PFSK-1 (cell line): Measurements from ENCODE around the gene ABI1.

Source experiments
- FOXP2 ChIP-seq: optimal IDR thresholded peaks from 2 replicates; pipeline ENCODE3; 2011; ENCODE audit warnings: borderline replicate concordance, control low read depth, inconsistent platforms; ENCODE audit not compliant: insufficient read depth; ENCODE audit errors: extremely low read length, extremely low read depth
- POLR2AphosphoS5 ChIP-seq: IDR thresholded peaks from 2 replicates; pipeline ENCODE4 v1.6.1; 2012; ENCODE audit warnings: low read depth, mild to moderate bottlenecking, control low read depth, low read length, moderate library complexity
- SIN3A ChIP-seq: IDR thresholded peaks from 2 replicates; pipeline ENCODE4 v1.6.1; 2012; ENCODE audit warnings: mild to moderate bottlenecking, low read length, moderate library complexity, borderline replicate concordance; ENCODE audit not compliant: insufficient read depth
- TAF1 ChIP-seq: IDR thresholded peaks from 2 replicates; pipeline ENCODE4 v1.6.1; 2012; ENCODE audit warnings: low read length, control low read depth, borderline replicate concordance; ENCODE audit not compliant: insufficient read depth
- TF ChIP-seq, protein P1 (sequence below), 2 experiments: IDR thresholded peaks; 2 replicates each; pipeline versions ENCODE4 v1.6.1 to v1.8.0; 2011 to 2012; ENCODE audit warnings: low read depth in 2 of 2, low read length in 2 of 2, control low read depth in 1 of 2, inconsistent platforms in 1 of 2, mild to moderate bottlenecking in 1 of 2, moderate library complexity in 1 of 2; ENCODE audit not compliant: insufficient read depth in 1 of 2

The ABI1 gene

DNA sequence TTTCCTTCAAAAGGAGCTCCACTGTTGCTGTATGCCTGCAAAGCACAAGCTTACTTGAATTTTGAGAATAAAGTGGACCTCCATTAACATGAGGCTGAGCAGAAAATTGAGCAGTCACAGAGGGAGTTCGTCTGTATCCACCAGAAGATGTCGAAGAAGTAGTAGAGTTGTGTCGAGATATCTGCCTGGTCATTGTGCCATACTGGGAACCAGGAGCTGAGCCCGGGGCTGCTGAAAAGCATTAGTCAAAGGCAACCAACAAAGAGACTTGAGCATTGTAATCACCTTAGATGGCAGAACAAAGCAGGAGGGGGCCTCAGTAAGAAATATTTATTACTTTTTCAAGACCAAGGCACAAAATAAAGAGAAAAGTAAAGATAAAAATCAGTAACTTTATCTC is 101.8 kb downstream of the ABI1 start:
- TF ChIP-seq FOXP2 (no peak), SIN3A (no peak)
- TF ChIP-seq, protein P1, sequence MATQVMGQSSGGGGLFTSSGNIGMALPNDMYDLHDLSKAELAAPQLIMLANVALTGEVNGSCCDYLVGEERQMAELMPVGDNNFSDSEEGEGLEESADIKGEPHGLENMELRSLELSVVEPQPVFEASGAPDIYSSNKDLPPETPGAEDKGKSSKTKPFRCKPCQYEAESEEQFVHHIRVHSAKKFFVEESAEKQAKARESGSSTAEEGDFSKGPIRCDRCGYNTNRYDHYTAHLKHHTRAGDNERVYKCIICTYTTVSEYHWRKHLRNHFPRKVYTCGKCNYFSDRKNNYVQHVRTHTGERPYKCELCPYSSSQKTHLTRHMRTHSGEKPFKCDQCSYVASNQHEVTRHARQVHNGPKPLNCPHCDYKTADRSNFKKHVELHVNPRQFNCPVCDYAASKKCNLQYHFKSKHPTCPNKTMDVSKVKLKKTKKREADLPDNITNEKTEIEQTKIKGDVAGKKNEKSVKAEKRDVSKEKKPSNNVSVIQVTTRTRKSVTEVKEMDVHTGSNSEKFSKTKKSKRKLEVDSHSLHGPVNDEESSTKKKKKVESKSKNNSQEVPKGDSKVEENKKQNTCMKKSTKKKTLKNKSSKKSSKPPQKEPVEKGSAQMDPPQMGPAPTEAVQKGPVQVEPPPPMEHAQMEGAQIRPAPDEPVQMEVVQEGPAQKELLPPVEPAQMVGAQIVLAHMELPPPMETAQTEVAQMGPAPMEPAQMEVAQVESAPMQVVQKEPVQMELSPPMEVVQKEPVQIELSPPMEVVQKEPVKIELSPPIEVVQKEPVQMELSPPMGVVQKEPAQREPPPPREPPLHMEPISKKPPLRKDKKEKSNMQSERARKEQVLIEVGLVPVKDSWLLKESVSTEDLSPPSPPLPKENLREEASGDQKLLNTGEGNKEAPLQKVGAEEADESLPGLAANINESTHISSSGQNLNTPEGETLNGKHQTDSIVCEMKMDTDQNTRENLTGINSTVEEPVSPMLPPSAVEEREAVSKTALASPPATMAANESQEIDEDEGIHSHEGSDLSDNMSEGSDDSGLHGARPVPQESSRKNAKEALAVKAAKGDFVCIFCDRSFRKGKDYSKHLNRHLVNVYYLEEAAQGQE (IDR thresholded peaks at IDR 0.05; ENCODE audit: insufficient read depth in 1 of 2, low read depth in 2 of 2, low read length in 2 of 2): no peak

DNA sequence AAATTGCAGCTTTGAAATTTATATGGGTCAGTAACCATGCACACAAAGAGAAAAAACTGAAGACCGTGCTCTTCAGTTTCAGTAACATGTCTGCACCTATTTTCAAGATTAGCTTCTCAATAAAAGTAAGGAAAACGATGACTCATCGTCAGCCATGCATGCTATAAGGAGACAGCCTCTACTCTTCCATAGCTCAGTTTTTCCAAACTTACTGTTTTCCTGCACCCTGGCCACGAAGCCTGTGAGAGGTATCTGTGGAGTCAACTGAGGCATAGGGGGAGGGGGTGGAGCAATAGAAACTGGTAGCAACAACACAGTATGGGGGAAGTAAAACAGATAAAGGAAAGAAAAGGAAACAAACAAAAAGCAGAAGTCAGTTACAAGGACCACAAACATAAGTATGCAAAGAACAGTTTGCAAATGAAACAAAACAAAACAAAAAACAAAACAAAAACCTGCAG is 105.3 kb downstream of the ABI1 start:
- no peak for TF ChIP-seq FOXP2
- TF ChIP-seq, protein P1 (IDR thresholded peaks at IDR 0.05; ENCODE audit: insufficient read depth in 1 of 2, low read depth in 2 of 2, low read length in 2 of 2): no peak
- no peak for TF ChIP-seq POLR2AphosphoS5
- TF ChIP-seq SIN3A: no peak
- no peak for TF ChIP-seq TAF1

DNA sequence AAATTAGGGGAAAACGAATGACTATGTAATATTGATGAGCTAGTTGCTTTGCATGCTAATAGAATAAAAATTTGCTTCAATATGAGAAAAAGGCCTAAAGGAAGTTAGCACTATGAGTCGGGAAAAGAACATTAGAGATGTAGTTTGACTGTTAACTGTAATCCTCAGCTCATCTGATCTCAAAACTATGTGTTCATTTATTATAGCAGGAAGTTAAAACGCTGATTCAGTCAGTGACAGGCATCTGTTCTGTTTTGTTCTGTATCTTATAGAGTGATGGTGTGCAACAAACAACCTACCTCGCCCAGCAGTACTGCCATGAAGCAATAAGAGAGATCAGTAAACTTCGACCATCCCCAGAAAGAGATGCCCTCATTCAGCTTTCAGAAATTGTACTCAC is 114.7 kb downstream of the ABI1 start:
- no peak for TF ChIP-seq SIN3A
- no peak for TF ChIP-seq FOXP2
- TF ChIP-seq POLR2AphosphoS5: no peak
- TF ChIP-seq, protein P1 (IDR thresholded peaks at IDR 0.05; ENCODE audit: insufficient read depth in 1 of 2, low read depth in 2 of 2, low read length in 2 of 2): no peak
- no peak for TF ChIP-seq TAF1

DNA sequence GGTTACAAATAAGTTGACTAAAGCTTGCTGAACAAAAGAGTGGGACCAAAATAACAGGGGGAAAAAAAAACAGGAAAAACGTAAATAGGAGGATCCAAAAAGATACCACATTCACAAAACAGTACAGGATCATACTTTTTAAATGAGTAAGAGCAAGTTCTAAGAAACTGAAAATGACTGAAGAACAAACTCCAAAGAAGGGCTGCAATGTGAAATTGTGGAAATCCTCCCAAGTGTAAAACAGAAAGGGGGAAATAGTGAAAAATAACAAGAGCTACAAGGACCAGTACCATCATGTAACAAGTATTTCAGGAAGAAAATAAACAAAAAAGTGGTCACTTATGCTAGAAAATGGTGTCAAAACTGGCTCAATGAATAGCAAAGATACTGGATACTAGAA is 116.9 kb downstream of the ABI1 start:
- TF ChIP-seq SIN3A (no peak), TAF1 (no peak), FOXP2 (no peak), POLR2AphosphoS5 (no peak)
- TF ChIP-seq, protein P1 (IDR thresholded peaks at IDR 0.05; ENCODE audit: insufficient read depth in 1 of 2, low read depth in 2 of 2, low read length in 2 of 2): no peak

DNA sequence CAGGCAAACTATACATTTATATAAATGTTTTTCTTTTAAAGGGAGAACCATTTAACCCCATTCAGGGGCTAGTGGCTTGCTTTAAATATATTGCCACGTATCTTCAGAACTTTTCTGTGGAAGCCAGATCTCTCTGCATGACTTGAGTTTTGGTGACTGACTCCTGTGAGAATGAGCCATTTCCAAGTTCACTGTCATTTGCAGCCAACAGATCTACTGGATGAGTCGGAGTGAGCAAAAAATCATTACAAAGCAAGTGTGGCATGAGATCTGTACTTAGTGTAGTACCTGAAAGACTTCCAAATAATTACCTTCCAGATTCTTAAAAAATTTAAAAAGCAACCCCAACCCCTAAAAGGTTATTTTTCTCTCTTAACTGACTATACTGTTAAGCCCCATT is 117.7 kb downstream of the ABI1 start:
- TF ChIP-seq POLR2AphosphoS5 (no peak), FOXP2 (no peak), TAF1 (no peak), SIN3A (no peak)
- TF ChIP-seq, protein P1 (IDR thresholded peaks at IDR 0.05; ENCODE audit: insufficient read depth in 1 of 2, low read depth in 2 of 2, low read length in 2 of 2): no peak
